NCI-H2029 (cell line): ENCODE results near the gene OCRL.

Source experiments
- DNase-seq: peaks from one replicate; lab custom pipeline; 2025; lab: John Stamatoyannopoulos, UW

Gene OCRL

GRCh38 chrX:129585691-129586090, 45.6 kb downstream of the OCRL start:
- no peak for DNase-seq

- DNase-seq: no peak
Measured at GRCh38 chrX:129586446-129586845, 46.4 kb downstream of the OCRL start.

- DNase-seq: no peak
Measured at GRCh38 chrX:129590596-129590995, 50.5 kb downstream of the OCRL start.

GRCh38 chrX:129593137-129593536, 53.1 kb downstream of the OCRL start:
- DNase-seq: no peak

- DNase-seq: no peak
Measured at GRCh38 chrX:129594781-129595180, 54.7 kb downstream of the OCRL start.

- no peak for DNase-seq
Measured at GRCh38 chrX:129596077-129596476, 56.0 kb downstream of the OCRL start.

- DNase-seq: no peak
Measured at GRCh38 chrX:129597905-129598304, 57.8 kb downstream of the OCRL start.

- DNase-seq: no peak
Measured at GRCh38 chrX:129599499-129599898, 59.4 kb downstream of the OCRL start.

- no peak for DNase-seq
Measured at GRCh38 chrX:129599996-129600395, 59.9 kb downstream of the OCRL start.

GRCh38 chrX:129600981-129601424, 60.9 kb downstream of the OCRL start:
- peak; percentile 3 for DNase-seq

GRCh38 chrX:129606918-129607317, 66.9 kb downstream of the OCRL start:
- DNase-seq: peak; percentile 5

- DNase-seq: no peak
Measured at GRCh38 chrX:129608496-129608895, 68.4 kb downstream of the OCRL start.

- DNase-seq: no peak
Measured at GRCh38 chrX:129609395-129609794, 69.3 kb downstream of the OCRL start.

GRCh38 chrX:129612396-129612795, 72.3 kb downstream of the OCRL start:
- DNase-seq: no peak

- no peak for DNase-seq
Measured at GRCh38 chrX:129613596-129613995, 73.5 kb downstream of the OCRL start.

- no peak for DNase-seq
Measured at GRCh38 chrX:129614481-129615255, 74.6 kb downstream of the OCRL start.

- DNase-seq: no peak
Measured at GRCh38 chrX:129617420-129617819, 77.4 kb downstream of the OCRL start.

GRCh38 chrX:129618997-129619396, 78.9 kb downstream of the OCRL start:
- no peak for DNase-seq

GRCh38 chrX:129622757-129623301, 82.8 kb downstream of the OCRL start:
- no peak for DNase-seq

GRCh38 chrX:129626026-129626425, 86.0 kb downstream of the OCRL start:
- no peak for DNase-seq

- DNase-seq: no peak
Measured at GRCh38 chrX:129629837-129630236, 89.8 kb downstream of the OCRL start.

GRCh38 chrX:129631849-129632248, 91.8 kb downstream of the OCRL start:
- no peak for DNase-seq

GRCh38 chrX:129632443-129632842, 92.4 kb downstream of the OCRL start:
- DNase-seq: no peak

- no peak for DNase-seq
Measured at GRCh38 chrX:129634541-129634940, 94.5 kb downstream of the OCRL start.
